GM19043 (cell line): ENCODE data around the gene TP53I11.
A peak's percentile ranks its signal among the peaks of the same experiment; 100 is the strongest.

Experiments used
- ATAC-seq: cut with Tn5 transposase; IDR thresholded peaks from one replicate; pipeline ENCODE4 v1.9.1; 2021; ENCODE audit warnings: low read depth; ENCODE audit not compliant: unreplicated experiment

Gene TP53I11

DNA sequence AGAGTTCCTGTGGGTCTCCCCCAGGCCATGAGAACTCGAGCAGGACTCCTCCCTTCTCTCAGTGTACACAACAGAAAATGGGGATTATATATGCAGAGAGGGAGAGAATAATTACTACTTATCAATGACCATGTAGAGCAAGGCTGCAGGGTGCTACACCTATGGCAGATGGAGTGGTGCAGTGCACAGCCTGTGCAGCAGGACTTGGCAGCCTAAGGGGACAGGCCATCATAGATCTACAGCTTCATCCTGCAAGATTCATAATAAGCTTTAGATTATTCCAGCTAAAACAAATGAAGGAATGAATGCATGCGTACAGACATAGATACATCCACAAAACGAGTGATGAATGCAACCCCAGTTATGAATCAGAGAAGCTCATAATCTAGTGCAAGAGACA, 8.4 kb upstream of the TP53I11 start:
- no peak for ATAC-seq

DNA sequence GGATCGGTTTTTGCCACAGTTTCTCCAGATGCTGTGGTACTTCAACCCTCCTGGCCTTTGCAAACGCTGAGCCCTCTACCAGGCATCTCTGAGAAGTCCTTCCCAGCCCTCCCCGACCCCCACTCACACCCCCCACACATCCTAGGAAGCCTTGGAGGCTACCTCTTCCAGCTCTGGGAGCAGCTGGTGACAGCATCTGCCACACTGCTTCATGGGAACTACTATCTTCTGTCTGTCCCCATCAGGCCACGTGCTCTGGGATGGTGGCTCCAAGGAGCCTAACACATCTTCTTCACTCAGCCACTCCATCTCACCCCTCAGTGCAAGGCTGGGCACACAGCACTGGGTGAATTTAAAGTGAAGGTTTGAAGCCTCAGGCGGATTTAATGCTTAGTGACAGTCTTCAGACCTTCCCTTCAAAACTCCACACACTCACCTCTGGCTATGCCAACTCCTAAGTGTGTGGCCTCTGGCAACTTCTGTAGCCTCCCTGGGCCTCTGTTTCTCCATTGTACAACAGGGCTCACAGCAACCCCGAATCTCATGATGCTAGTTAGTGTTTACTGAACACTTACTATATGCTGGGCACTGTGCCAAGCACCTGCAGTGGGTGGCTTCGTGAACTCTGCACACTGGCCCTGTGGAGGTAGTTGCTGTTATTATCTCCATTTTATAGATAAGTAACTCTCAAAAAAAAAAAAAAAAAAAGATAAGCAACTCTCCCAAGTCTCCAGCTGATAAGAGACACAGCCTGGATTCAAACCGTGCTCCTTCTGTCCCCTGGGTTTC, 7.3 kb upstream of the TP53I11 start:
- no peak for ATAC-seq

DNA sequence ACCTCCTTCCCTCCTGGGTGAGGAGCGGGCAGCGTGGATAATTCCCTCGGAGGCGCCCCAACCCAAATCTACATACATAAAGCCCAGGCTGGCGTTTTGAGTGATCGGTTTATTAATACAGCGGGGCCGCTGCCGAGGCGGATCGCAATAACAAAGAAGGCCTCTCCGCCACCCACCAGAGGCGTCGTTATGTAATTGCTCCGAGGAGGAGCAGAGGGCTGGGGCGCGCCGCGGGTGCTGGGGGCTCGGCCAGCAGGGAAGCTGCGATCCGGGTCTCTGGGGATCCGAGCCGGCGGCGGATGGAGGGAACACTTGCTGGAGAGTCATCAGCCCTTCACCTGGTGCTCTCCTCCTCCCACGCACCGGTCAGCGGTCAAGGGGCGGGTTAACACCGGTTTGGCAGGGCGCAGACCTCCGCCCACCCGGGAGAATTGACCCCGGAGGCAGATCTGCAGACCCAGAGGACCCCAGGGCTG, 6.4 kb upstream of the TP53I11 start:
- ATAC-seq: no peak

- no peak for ATAC-seq
Measured at GRCh38 chr11:44955015-44955738, 4.5 kb upstream of the TP53I11 start.

GRCh38 chr11:44954051-44954906, 3.6 kb upstream of the TP53I11 start:
- ATAC-seq: no peak

GRCh38 chr11:44952500-44953260, 2.0 kb upstream of the TP53I11 start:
- no peak for ATAC-seq

DNA sequence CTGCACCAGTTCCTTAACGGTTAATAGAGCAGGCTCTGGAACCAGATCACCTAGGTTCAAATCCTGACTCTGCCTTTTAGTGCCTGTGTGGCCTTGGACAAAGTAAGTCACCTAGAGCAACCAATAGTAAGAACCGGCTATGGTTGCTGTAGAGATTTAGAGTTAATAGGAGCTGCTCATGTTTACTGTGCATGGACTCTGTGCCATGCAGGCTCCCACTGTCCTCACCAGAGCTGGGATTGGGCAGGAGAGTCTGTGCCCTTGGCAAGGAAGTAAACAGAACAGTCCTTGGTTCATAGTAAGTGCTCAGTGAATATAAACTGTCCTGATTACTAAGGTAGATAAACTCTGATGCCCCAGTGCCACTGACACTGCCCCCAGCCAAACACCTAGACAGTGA, 1.4 kb upstream of the TP53I11 start:
- ATAC-seq: no peak

DNA sequence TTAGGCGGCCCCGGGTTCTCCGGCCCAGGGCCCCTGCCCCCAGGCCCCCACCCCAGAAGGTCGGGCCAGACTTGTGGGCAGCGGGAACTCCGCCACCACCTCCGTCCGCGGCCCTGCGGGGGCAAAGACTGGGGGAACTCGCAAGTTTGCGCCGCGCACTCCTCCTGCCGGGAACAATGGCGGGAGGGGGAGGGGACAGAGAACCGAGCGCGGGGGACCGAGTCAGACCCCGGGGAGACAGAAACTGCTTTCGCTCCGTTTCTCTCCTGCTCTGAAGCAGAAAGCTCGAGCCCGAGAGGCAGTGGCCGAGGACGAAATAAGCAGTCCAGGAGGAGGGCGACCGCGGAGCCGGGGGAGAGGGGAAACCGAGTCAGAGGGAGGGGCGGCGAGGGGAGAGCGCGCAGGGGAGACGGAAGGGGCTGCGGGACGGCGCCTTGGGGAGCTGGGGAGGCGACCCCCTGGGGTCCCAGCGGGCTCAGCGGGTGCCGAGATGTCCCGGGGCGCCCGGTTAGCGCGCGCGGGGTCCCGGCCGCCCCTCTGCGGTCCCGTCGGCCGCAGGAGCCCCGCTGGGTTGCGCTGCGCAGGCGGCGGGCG, 555 bp downstream of the TP53I11 start:
- ATAC-seq: no peak

- ATAC-seq: no peak
Measured at GRCh38 chr11:44949160-44950030, 1.3 kb downstream of the TP53I11 start.

GRCh38 chr11:44948155-44948554, 2.5 kb downstream of the TP53I11 start:
- ATAC-seq: no peak

DNA sequence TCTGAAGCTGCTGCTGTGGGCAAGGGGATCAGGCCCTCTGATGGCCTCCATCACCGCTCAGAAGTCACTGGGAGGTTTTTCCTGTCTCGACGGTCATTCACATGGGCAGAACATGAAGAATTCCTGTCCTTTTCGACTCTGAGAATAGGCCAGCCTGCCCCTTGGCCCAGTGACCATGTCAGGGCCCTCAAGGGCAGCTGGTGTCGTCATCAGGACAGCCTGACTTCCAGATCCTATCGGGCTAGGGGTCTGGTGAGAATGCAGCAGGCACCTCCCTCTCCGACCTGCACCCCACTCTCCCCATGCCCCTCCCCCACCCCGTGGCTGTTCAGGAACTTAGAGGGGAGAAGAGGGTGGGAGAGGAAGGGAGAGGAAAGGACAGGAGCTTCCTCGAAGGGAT, 3.6 kb downstream of the TP53I11 start:
- ATAC-seq: no peak

- ATAC-seq: no peak
Measured at GRCh38 chr11:44946263-44946662, 4.4 kb downstream of the TP53I11 start.

DNA sequence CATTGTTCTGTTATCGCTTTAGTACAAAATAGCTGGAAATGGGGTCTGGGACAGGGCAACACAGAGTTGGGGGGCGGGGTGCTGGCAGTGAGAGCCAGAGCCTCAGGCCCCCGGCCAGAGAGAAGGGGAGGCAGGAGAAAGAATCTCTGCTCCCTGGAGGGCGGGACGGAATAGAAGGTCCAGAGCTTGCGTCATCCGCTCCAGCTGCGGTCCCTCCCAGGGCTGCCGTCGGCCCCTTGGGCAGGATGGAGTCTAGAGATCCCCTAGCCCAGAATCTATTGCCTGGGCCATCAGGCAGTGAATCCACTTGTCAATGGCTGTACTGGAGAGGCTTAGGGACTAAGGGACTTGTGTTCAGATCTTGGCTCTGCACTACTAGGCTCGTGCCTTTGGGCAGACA, 5.0 kb downstream of the TP53I11 start:
- ATAC-seq: no peak

GRCh38 chr11:44944853-44945235, 5.8 kb downstream of the TP53I11 start:
- no peak for ATAC-seq

DNA sequence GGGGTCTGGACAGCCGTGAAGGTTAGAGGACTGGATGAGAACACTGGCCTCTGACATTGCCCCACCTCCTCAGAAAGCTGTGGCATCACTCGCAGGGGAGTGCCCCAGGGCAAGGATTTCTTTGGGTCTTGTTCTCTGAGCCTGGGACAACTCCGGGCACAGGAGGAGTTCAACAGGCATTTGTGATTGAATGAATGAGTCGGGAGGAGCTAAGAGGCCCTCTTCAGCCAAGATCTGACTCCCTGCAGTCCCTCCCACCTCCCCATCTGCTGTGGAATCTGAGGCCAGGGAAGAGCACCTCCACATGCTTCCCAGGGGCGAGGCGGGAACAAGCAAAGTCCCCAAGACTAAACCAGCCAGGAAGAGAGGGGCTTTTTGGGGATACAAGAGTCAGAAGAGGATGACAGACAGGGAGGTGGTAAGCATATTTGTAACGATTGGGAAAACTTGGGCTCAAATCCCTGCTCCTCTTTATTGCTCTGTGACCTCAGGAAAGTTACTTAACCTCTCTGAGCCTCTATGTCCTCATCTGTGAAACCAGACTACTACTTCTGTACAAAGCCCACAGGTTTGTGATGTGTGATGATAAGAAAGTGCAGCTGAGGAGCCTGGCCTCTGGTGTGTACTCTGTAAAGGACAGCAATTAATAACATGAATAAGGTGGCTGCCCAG, 6.4 kb downstream of the TP53I11 start:
- no peak for ATAC-seq

- no peak for ATAC-seq
Measured at GRCh38 chr11:44943696-44944095, 7.0 kb downstream of the TP53I11 start.

GRCh38 chr11:44943118-44943517, 7.6 kb downstream of the TP53I11 start:
- ATAC-seq: peak; percentile 61
